RPMI8226 (cell line): ENCODE data around the gene SREK1.

ENCODE experiments used
- DNase-seq: peaks from one replicate; pipeline ENCODE4 v3.0.0-alpha.2; 2015

SREK1 gene

GRCh38 chr5:66164044-66164790, 20.1 kb downstream of the SREK1 start:
- DNase-seq, result no peak

- DNase-seq, result no peak
These were observed 24.1 kb downstream of the SREK1 start for GRCh38 chr5:66168226-66168625.

- DNase-seq, result no peak
These were observed 25.4 kb downstream of the SREK1 start for GRCh38 chr5:66169534-66169933.

GRCh38 chr5:66170195-66170919, 26.3 kb downstream of the SREK1 start:
- no peak for DNase-seq

GRCh38 chr5:66171349-66172344, 27.5 kb downstream of the SREK1 start:
- DNase-seq, result peak; percentile 70

- peak; percentile 16 for DNase-seq
These were observed 30.2 kb downstream of the SREK1 start for GRCh38 chr5:66174338-66174737.

GRCh38 chr5:66178799-66179198, 34.7 kb downstream of the SREK1 start:
- no peak for DNase-seq

- DNase-seq, result no peak
These were observed 35.4 kb downstream of the SREK1 start for GRCh38 chr5:66179297-66180051.

GRCh38 chr5:66180282-66181155, 36.4 kb downstream of the SREK1 start:
- no peak for DNase-seq

- no peak for DNase-seq
These were observed 42.0 kb downstream of the SREK1 start for GRCh38 chr5:66186108-66186507.

- no peak for DNase-seq
These were observed 49.3 kb downstream of the SREK1 start for GRCh38 chr5:66193419-66193818.

- DNase-seq, result no peak
These were observed 53.8 kb downstream of the SREK1 start for GRCh38 chr5:66197764-66198405.

- DNase-seq, result no peak
These were observed 54.7 kb downstream of the SREK1 start for GRCh38 chr5:66198837-66199236.

- DNase-seq, result no peak
These were observed 59.4 kb downstream of the SREK1 start for GRCh38 chr5:66203531-66203930.

- no peak for DNase-seq
These were observed 62.4 kb downstream of the SREK1 start for GRCh38 chr5:66206465-66206864.

GRCh38 chr5:66207800-66208561, 63.9 kb downstream of the SREK1 start:
- no peak for DNase-seq

GRCh38 chr5:66209350-66209749, 65.2 kb downstream of the SREK1 start:
- DNase-seq, result peak; percentile 46

- DNase-seq, result no peak
These were observed 65.7 kb downstream of the SREK1 start for GRCh38 chr5:66209794-66210193.

- DNase-seq, result no peak
These were observed 69.4 kb downstream of the SREK1 start for GRCh38 chr5:66213533-66213932.

- DNase-seq, result no peak
These were observed 78.4 kb downstream of the SREK1 start for GRCh38 chr5:66222455-66222854.
